Left lung (tissue), 10 donors: ENCODE measurements around the gene ATRIP. TPM values are rescaled to one million over a fixed set of nuclear protein-coding genes. Genes with fewer than 3 reads are reported as not detected.
"Not testable (repeated sequence)": the region's sequence is repeated elsewhere in the genome, so short reads cannot be mapped to it uniquely, and the experiment has no call there.

Source experiments
- ATAC-seq: fragments of 200-7000 bp; cut with Tn5 transposase; one replicate; pipeline ENCODE4 v1.9.1; 2020; ENCODE audit warnings: moderate library complexity
- DNase-seq, 4 donors: peaks; one replicate each; pipeline ENCODE4 v3.0.0-alpha.2; 2013 to 2020
- H3K27ac ChIP-seq, 2 donors: fragments of 200-600 bp; sonication (generic) in 1 of 2; one replicate each; pipeline versions ENCODE4 v1.5.0 to v1.8.0; 2020 to 2021
- H3K27me3 ChIP-seq, 2 donors: fragments of 200-600 bp; sonication (generic) in 1 of 2; one replicate each; pipeline versions ENCODE4 v1.5.0 to v1.8.0; 2020 to 2021
- H3K36me3 ChIP-seq, 2 donors: fragments of 200-600 bp; sonication (generic) in 1 of 2; one replicate each; pipeline versions ENCODE4 v1.5.0 to v1.8.0; 2020 to 2021
- H3K4me1 ChIP-seq, 2 donors: fragments of 200-600 bp; one replicate each; pipeline ENCODE4 v1.8.0; 2021
- H3K4me3 ChIP-seq, 2 donors: fragments of 200-600 bp; sonication (generic) in 1 of 2; one replicate each; pipeline versions ENCODE4 v1.5.0 to v1.8.0; 2020 to 2021; ENCODE audit warnings: mild to moderate bottlenecking in 1 of 2
- H3K9me3 ChIP-seq, 2 donors: fragments of 200-600 bp; sonication (generic) in 1 of 2; one replicate each; pipeline versions ENCODE4 v1.5.0 to v1.8.0; 2020 to 2021
- intact Hi-C, 2 donors: fragments of 100-400 bp; cut with DNase I; formaldehyde crosslinking; loops; one replicate each; pipeline versions ENCODE4 v1.11.2 to v1.14.2; 2022
- polyA plus RNA-seq, 6 donors: library from polyadenylated mRNA; unstranded; fragments of 120-200 nt; gene quantifications; one replicate each; pipeline ENCODE4 v1.2.1, GENCODE V29; 2013; ENCODE audit not compliant: insufficient read length in 6 of 6
- total RNA-seq, 2 donors: library from RNA; stranded (reverse); fragmentation: NEBNext Ultra II Directional; extraction: Animal tissue kit (Norgen Biotek cat#: 25700); gene quantifications; one replicate each; pipeline ENCODE4 v1.2.1, GENCODE V29; 2021
- TF ChIP-seq, protein P1 (sequence below), 2 donors: fragments of 200-600 bp; sonication (generic) in 1 of 2; IDR thresholded peaks; one replicate each; pipeline versions ENCODE4 v1.5.0 to v1.8.0; 2021; ENCODE audit warnings: antibody characterized with exemption in 2 of 2
- donor health status: DM: no; HTN: yes; CAD: no.
- donor health status: DM: no; HTN: no; CAD: no.

The ATRIP gene
- total and polyA plus RNA-seq, 8 donors, result 7.4 to 14.4 (median 12.0) TPM

DNA sequence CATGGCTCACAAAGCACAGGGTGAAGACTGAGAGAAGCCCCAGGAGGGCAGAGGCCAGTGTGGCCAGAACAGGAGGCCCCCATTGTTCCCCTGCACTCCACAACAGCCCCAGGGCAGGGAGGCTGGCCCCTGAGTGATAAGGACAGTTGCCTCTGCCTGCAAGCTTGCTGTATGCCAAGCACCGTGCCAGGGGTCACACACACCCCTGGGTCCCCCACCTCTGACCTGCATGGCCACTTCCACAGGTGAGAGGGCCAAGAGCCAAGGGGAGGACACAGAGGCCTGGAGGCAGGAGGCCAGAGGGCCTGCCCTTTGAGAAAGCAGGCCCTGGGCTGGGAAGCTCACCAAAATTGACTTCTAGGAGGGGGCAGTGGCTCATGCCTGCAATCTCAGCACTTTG lies 23.7 kb downstream of the ATRIP start:
- intact Hi-C loops, result no loop called here
- ATAC-seq, result no peak
- TF ChIP-seq, protein P1, sequence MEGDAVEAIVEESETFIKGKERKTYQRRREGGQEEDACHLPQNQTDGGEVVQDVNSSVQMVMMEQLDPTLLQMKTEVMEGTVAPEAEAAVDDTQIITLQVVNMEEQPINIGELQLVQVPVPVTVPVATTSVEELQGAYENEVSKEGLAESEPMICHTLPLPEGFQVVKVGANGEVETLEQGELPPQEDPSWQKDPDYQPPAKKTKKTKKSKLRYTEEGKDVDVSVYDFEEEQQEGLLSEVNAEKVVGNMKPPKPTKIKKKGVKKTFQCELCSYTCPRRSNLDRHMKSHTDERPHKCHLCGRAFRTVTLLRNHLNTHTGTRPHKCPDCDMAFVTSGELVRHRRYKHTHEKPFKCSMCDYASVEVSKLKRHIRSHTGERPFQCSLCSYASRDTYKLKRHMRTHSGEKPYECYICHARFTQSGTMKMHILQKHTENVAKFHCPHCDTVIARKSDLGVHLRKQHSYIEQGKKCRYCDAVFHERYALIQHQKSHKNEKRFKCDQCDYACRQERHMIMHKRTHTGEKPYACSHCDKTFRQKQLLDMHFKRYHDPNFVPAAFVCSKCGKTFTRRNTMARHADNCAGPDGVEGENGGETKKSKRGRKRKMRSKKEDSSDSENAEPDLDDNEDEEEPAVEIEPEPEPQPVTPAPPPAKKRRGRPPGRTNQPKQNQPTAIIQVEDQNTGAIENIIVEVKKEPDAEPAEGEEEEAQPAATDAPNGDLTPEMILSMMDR (IDR thresholded peaks at IDR 0.05), result no peak
- Histone ChIP-seq H3K36me3 (peaks cover 0 to 42% of the 10 kb centered on the region in 2 donors), H3K27ac (peak overlapping the region in 1 of 2 donors; percentile 93), H3K4me3 (no peak overlapping the region), H3K4me1 (peaks cover 38 to 85% of the 10 kb centered on the region in 2 donors), H3K9me3 (no peaks in the 10 kb centered on the region), H3K27me3 (no peaks in the 10 kb centered on the region)
- no peak for DNase-seq

DNA sequence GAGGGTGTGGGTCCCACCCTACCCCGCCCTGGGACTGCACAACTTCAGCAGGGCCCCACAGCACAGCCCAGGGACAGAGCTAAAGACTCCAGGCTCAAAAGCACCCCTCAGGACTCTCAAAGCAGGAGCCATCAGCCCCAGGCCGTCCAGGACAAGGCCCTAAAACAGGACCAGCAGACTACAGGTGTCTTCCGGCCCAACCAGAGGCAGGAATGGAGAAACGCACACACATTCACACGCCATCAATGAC lies 26.1 kb downstream of the ATRIP start:
- no peaks in the 10 kb centered on the region for H3K27me3 ChIP-seq
- peak overlapping the region; percentile 93 to 97 for H3K27ac ChIP-seq
- no peaks in the 10 kb centered on the region for H3K9me3 ChIP-seq
- DNase-seq (peak in 1 of 4 donors; percentile 43), ATAC-seq (peak; percentile 52)
- TF ChIP-seq, protein P1 (IDR thresholded peaks at IDR 0.05), result no peak
- peaks cover 26 to 63% of the 10 kb centered on the region in 2 donors for H3K4me1 ChIP-seq
- peak overlapping the region; percentile 85 to 92 for H3K4me3 ChIP-seq
- peaks cover 0 to 55% of the 10 kb centered on the region in 2 donors for H3K36me3 ChIP-seq
- intact Hi-C loops, result no loop called here

DNA sequence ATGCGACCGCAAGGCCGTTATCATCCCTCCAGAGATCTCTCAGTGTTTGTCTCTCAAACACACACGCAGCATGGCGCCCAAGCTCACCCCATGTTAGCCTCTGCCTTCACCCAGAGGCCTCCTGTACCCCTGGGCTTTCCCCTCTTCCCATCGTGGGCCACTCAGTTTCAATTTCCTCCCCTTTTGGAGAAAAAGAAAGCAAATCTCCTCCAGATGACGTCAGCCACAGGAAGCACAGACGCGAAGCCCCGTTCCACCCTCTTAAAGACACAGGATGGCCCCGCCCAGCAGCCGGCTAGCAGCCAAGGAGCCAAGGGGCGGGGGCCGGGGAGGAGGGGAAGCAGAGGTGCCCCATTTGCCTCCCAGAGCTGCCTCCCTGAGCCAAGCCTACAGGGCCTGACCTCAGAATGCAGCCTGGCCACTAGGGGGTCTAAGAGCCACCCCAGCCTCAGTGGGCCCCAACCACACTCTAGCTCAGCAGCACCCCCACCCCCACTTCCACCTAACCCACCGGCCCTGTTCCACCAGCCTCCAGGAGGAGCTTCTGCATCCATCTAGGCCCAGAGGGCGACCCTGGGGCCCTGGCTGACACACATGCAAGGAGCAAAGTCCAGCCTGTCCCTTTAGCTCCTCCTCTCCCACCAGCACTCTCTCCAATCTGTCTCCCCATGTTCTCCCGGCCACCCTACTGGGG lies 26.5 kb downstream of the ATRIP start:
- peaks cover 23 to 58% of the 10 kb centered on the region in 2 donors for H3K4me1 ChIP-seq
- TF ChIP-seq, protein P1 (IDR thresholded peaks at IDR 0.05), result peak; percentile 12 to 51
- H3K27ac ChIP-seq, result peak overlapping the region; percentile 93 to 97
- peak overlapping the region; percentile 85 to 92 for H3K4me3 ChIP-seq
- DNase-seq (peak; percentile 87 to 97 (median 94)), ATAC-seq (peak; percentile 96)
- intact Hi-C loops, result no loop called here
- no peaks in the 10 kb centered on the region for H3K9me3 ChIP-seq
- no peaks in the 10 kb centered on the region for H3K27me3 ChIP-seq
- H3K36me3 ChIP-seq, result peaks cover 0 to 55% of the 10 kb centered on the region in 2 donors

DNA sequence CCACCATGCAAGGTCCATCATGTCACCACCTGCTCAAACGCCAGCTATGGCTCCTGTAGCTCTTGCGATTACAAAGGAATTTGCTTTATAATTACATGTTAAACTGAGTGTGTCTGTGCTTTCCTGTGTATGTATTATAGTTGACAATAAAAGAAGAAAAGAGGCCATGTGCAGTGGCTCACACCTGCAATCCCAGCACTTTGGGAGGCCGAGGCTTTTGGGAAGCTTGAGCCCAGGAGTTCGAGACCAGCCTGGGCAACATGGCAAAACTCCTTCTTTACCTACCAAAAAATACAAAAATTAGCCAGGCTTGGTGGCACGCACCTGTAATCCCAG lies 27.0 kb downstream of the ATRIP start:
- Histone ChIP-seq H3K27me3 (no peaks in the 10 kb centered on the region), H3K4me3 (no peak overlapping the region), H3K4me1 (peaks cover 23 to 53% of the 10 kb centered on the region in 2 donors), H3K9me3 (no peaks in the 10 kb centered on the region), H3K27ac (peak overlapping the region; percentile 93 to 97), H3K36me3 (peaks cover 0 to 55% of the 10 kb centered on the region in 2 donors)
- intact Hi-C loops, result no loop called here
- no peak for DNase-seq
- TF ChIP-seq, protein P1 (IDR thresholded peaks at IDR 0.05), result no peak
- no peak for ATAC-seq

DNA sequence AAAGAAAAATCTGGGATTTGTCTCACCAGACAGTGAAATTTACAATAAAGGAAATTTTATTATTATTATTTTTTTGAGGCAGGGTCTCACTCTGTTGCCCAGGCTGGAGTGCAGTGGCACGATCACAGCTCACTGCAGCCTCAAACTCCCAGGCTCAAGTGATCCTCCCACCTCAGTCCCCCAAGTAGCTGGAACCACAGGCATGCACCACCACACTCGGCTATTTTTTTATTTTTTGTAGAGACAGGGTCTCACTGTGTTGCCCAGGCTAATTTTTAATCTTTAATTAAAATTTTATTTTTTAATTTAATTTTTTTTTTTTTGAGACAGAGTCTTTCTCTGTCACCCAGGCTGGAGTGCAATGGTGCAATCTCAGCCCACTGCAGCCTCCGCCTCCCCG lies 27.5 kb downstream of the ATRIP start:
- intact Hi-C loops, DNase-seq, ATAC-seq, H3K4me3 ChIP-seq, H3K9me3 ChIP-seq, H3K27me3 ChIP-seq: not testable (repeated sequence)
- Histone ChIP-seq H3K27ac (peak overlapping the region; percentile 93 to 97), H3K4me1 (peaks cover 22 to 49% of the 10 kb centered on the region in 2 donors), H3K36me3 (peaks cover 0 to 51% of the 10 kb centered on the region in 2 donors)

DNA sequence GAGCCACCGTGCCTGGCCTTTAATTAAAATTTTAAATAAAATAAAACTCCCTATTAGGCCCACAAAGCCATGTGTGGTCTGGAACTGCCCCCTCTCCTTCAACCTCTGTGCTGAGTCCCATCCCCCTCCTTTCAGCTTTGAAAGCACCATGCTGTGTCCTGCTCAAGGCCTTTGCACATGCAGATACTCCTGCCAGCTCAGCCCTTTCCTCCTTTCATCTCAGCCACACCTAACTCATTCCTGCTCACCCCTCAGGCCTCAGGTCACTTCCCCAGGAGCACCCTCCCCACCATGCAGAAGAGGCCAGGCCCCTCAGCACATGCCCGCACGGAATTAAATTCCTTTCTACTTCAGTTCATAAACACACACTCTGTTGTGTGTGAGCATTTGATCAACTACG lies 28.1 kb downstream of the ATRIP start:
- H3K4me1 ChIP-seq, result peaks cover 20 to 47% of the 10 kb centered on the region in 2 donors
- DNase-seq (no peak), ATAC-seq (no peak)
- H3K9me3 ChIP-seq, result no peaks in the 10 kb centered on the region
- intact Hi-C loops, result no loop called here
- TF ChIP-seq, protein P1 (IDR thresholded peaks at IDR 0.05), result no peak
- H3K4me3 ChIP-seq, result no peak overlapping the region
- H3K36me3 ChIP-seq, result peaks cover 0 to 45% of the 10 kb centered on the region in 2 donors
- H3K27ac ChIP-seq, result no peak overlapping the region
- H3K27me3 ChIP-seq, result no peaks in the 10 kb centered on the region
